LNCAP (cell line): Measurements from ENCODE around the gene MOCS1.

Experiments
- CTCF ChIP-seq: fragments of 450-650 bp; IDR thresholded peaks from 2 replicates; pipeline ENCODE4 v1.5.1; 2017; ENCODE audit warnings: mild to moderate bottlenecking

Gene MOCS1

DNA sequence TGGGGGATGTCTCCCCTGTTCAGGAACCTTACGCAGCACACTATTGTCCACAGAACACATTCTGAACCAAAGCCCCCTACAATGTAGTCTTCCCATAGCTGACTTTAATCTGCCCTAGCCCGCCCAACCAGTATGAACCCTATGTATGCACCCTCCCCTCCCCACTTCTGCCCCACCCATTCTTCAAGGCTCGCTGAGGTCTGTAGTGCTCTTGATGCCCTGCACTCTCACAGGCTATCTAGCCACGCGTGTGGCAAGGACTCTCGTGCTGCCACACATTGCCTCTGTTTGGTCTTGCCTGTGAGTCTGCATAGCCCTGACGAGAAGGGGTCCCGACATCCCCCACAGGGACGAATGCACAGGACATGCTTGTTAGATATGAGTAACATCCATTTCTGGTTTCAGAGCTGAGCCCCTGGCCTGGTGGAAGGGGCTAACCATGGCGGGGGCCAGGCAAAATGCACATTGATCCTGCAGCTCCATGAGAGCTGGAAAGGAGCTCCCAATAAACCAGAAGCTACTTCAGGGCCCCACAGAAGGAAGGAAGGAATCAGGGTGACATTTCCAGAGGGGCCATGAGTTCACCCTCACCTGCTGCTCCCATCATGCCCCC lies 22.6 kb downstream of the MOCS1 start:
- no peak for TF ChIP-seq CTCF

DNA sequence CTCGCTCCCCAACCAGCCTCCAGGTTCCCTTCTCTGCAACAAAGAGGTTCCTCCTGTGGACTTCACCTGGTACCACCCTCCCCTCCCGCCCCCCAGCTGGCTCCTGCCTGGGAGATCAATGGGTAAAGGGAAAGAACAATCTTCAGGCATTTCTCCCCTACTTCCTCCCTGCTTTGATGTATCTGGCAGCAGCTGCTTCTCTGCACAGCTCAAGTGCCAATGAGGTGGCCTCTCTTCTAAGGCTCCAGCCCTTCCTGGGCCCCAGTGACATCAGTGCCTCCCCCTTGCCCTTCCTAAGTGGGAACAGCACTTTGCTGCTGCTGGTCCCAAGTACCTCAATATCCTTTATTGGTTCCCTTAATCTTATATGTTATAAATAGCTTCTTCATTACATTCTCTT lies 23.5 kb downstream of the MOCS1 start:
- TF ChIP-seq CTCF, result no peak

GRCh38 chr6:39910164-39910563 lies 24.1 kb downstream of the MOCS1 start:
- no peak for TF ChIP-seq CTCF

DNA sequence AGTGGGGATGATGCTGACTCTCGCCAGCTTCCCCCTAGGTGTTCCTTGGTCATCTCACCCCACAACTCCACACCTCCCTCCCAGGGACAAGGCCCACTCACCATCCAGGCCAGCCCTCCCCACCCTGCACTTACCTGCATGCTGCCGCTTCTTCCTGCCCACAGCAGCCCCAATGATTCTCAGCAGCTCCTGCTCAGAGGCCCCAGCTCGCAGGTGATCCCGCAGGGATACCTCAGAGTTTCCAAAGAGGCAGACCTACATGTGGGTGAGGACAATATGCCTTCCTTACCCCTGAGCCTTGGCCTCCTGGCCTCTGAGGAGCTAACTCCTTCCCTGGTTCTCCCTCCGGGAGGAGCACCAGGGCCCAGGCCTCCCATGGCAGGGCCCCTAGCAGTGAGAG lies 24.6 kb downstream of the MOCS1 start:
- no peak for TF ChIP-seq CTCF

GRCh38 chr6:39908838-39909583 lies 25.3 kb downstream of the MOCS1 start:
- no peak for TF ChIP-seq CTCF

DNA sequence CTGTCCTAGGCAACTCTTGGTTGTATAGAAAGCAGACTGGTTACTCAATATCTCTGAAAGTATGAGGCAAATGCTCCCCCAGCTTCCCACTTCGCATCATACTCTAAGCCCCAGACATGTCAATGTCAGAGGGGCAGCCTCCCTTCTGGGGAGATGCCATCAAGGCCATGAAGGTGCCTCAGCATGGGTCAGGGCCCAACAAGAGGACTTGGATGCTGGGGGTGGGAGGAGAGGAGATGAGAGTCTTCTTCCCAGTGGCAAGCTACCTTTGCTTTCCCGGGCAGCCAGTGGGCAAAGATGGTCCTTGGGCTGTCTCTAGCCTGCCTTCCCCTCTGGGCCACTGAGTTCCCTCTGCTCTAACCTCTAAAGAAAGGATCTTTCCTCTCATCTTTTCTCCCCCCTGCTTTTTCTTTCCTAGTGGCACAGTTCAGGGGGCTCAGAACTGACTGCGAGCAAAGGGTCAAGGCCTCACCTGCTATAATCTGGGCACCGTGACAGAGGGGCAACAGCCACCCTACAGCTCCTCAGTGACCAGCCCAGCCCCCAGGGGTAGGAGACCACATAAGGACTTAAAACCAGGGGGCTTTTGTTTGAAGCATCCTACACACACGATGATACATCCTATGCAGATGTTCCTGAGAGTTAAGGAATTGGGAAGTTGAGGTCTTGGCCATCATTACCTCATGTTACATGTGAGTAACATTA lies 26.2 kb downstream of the MOCS1 start:
- no peak for TF ChIP-seq CTCF

DNA sequence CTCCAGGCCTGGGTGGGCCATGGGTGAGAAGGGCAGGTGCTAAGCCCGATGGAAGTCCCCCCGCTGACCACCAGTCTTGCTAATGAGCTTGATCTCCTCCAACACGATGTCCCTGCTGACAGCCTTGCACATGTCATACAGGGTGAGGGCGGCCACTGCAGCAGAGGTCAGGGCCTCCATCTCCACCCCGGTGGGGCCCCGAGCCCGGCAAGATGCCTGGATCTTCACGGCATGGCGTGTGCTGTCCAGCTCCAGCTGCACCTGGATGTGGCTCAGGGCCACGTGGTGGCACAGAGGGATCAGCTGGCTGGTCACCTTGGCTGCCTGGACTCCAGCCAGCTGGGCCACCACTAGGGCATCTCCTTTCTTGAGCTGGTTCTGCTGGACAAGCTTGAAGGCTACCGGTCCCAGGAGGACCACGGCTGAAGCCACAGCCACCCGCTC lies 27.9 kb downstream of the MOCS1 start:
- TF ChIP-seq CTCF, result no peak
